Cardiac fibroblast (primary cell): ENCODE measurements around the gene TSPEAR.

Experiments used
- DNase-seq, 2 donors: peaks; one replicate each; pipeline versions ENCODE4 v3.0.0 to v3.0.0-alpha.2; 2010; ENCODE audit warnings: low read depth in 2 of 2
- H3K4me3 ChIP-seq, 2 donors: replicated peaks in 1 of 2; 1 replicate in 1 of 2; 2 replicates in 1 of 2; pipeline ENCODE4 v1.5.1; 2011; ENCODE audit warnings: low read depth in 2 of 2, low read length in 2 of 2, mild to moderate bottlenecking in 2 of 2, moderate library complexity in 1 of 2
- TF ChIP-seq, protein P1 (sequence below): IDR thresholded peaks from one replicate; pipeline ENCODE4 v1.5.1; 2011; ENCODE audit warnings: low read depth, mild to moderate bottlenecking, low read length, inconsistent platforms

Gene TSPEAR

GRCh38 chr21:44523567-44524413, 187.6 kb downstream of the TSPEAR start:
- TF ChIP-seq, protein P1, sequence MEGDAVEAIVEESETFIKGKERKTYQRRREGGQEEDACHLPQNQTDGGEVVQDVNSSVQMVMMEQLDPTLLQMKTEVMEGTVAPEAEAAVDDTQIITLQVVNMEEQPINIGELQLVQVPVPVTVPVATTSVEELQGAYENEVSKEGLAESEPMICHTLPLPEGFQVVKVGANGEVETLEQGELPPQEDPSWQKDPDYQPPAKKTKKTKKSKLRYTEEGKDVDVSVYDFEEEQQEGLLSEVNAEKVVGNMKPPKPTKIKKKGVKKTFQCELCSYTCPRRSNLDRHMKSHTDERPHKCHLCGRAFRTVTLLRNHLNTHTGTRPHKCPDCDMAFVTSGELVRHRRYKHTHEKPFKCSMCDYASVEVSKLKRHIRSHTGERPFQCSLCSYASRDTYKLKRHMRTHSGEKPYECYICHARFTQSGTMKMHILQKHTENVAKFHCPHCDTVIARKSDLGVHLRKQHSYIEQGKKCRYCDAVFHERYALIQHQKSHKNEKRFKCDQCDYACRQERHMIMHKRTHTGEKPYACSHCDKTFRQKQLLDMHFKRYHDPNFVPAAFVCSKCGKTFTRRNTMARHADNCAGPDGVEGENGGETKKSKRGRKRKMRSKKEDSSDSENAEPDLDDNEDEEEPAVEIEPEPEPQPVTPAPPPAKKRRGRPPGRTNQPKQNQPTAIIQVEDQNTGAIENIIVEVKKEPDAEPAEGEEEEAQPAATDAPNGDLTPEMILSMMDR, result no peak
- no peak overlapping the region for H3K4me3 ChIP-seq
- no peak for DNase-seq

- DNase-seq, result no peak
- TF ChIP-seq, protein P1, result no peak
- H3K4me3 ChIP-seq, result no peak overlapping the region
Observed at GRCh38 chr21:44522753-44523204, 188.6 kb downstream of the TSPEAR start.

DNA sequence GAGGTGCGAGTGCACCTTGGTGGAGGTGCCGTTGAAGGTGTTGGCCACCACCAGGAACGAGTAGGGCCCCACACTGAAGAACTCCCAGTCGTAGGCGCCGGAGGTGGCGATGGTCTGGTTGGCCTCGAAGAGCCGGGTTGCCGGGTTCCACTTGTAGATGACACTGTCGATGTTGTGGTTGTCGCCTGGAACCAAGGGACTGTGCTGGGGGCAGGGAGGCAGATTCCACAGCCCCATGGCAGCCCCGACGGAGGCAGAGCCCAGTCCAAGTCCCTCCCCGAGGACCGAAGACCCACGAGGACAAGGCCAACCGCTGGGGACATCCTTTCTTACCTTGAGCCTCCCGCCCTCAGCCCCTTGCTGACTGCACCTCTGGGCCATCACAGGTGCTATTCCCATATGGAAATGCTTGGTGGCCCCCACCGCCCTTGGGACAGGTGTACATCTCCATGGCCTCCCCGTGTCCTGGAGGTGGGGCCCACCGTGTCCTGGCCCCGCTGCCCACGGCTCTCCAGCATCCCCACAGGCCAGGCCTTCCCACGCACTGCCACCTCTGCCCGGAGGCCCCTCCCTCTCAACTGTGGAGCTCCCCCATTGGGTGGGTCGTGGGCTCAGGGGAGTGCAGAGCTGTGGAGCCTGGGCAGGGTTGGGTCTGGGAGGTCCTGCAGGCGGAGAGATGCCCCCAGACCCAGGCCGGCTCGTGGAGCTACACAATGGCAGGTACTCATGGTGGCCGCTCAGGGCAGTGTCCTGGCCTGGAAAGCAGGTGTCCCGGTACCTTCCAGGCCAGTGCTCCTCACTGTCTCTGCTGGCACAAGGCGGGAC, 189.2 kb downstream of the TSPEAR start:
- no peak for DNase-seq
- TF ChIP-seq, protein P1, result no peak
- H3K4me3 ChIP-seq, result no peak overlapping the region

DNA sequence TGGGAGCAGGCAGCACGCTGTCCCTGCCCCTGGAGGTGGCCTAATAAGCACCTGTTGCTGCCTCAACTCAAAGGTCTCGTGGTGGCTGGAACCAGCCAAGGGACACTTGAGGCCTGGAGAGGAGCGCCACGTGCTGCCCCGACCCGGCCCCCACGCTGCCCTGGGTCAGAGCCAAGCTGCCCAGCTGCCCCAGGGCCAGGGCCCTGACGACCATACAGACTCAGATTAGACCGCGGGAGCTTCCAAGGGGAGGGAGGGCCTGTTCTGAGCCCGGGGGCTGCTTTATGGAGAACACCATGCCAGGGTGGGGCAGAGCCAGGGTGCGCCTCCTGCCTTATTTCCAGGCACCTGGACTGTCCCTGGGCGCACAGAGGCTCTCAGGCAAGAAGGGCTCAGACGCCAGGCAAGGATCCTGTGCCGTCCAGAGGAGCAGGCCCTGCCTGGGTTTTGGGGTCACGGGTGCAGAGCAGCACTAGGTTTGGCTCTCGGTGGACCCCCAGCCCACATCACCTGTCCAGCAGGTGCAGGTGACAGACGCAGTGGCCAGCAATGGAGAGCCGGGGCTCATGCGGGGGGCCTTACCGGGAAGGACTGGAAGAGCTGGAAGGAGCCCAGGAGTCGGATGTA, 190.0 kb downstream of the TSPEAR start:
- TF ChIP-seq, protein P1, result no peak
- no peak overlapping the region for H3K4me3 ChIP-seq
- DNase-seq, result no peak

DNA sequence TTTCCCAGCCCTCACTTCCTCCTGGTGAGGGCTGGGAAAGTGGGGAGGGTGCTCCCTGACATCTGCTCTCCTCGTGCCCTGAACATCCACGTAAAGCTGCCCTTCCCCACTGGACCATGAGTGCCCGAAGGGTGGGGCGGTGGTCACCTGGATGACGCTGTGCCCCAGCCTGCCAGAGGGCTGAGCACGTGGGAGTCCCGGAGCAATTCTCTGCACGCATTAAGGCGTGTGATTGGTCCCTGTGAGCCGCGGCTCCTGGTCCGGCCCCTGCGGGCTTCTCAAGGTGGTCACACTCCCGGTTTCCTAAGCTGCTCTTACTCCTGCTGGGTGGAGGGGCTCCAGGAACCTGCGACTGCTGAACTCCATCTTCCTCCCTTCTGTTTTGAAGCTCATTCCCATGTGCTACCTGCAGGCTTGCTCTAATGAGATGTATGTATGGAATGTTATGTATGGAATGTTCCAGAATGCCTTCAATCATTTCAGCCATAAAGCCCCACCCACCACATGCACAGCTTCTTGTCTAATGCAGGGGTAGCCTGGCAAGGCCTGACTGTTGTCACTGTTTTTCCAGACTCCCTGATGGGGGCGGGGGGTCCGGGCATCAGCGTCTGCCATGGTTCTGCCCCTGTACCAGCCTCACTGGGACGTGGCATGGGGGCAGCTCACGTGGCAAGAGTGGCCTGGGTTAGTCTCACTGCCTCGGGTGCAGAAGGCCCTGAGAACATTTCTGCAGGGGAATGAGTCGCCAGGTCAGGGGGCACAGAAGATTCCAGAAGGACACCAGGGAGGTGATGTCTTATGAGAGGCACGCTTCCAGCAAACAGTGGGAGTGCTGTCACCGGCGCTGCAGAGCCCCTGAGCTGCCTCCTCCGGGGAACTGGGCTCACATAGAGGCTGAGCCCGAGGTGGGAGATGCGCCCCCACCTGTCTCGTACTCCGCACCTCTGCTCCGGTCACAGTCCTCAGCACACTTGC, 190.8 kb downstream of the TSPEAR start:
- TF ChIP-seq, protein P1, result no peak
- H3K4me3 ChIP-seq, result no peak overlapping the region

More for the DNA sequence above, 190.8 kb downstream of the TSPEAR start:
- DNase-seq, result no peak
